Body of pancreas (tissue), 4 donors: ENCODE measurements around the gene PRPF8.

Experiments used
- POLR2A ChIP-seq, 3 donors: fragments of 450-650 bp; IDR thresholded peaks; one replicate each; pipeline ENCODE4 v1.6.1; 2016; ENCODE audit warnings: antibody characterized with exemption in 3 of 3, mild to moderate bottlenecking in 2 of 3
- TF ChIP-seq, protein P1 (sequence below), 7 experiments: fragments of 450-650 bp in 4 of 7; fragments of 200-600 bp in 3 of 7; sonication (generic) in 3 of 7; IDR thresholded peaks; one replicate each; pipeline ENCODE4 v1.5.1; 2016 to 2019; ENCODE audit warnings: antibody characterized with exemption in 7 of 7

- TF ChIP-seq, protein P1, sequence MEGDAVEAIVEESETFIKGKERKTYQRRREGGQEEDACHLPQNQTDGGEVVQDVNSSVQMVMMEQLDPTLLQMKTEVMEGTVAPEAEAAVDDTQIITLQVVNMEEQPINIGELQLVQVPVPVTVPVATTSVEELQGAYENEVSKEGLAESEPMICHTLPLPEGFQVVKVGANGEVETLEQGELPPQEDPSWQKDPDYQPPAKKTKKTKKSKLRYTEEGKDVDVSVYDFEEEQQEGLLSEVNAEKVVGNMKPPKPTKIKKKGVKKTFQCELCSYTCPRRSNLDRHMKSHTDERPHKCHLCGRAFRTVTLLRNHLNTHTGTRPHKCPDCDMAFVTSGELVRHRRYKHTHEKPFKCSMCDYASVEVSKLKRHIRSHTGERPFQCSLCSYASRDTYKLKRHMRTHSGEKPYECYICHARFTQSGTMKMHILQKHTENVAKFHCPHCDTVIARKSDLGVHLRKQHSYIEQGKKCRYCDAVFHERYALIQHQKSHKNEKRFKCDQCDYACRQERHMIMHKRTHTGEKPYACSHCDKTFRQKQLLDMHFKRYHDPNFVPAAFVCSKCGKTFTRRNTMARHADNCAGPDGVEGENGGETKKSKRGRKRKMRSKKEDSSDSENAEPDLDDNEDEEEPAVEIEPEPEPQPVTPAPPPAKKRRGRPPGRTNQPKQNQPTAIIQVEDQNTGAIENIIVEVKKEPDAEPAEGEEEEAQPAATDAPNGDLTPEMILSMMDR (IDR thresholded peaks at IDR 0.05): no peak
- TF ChIP-seq POLR2A (IDR thresholded peaks at IDR 0.05): no peak
Measured at GRCh38 chr17:1733759-1734158, 49.1 kb upstream of the PRPF8 start.
